BJ (cell line): Measurements from ENCODE around the gene CKAP2L. TPM values are rescaled to one million over a fixed set of nuclear protein-coding genes. Genes with fewer than 3 reads are reported as not detected.
"Not testable (repeated sequence)": the region's sequence is repeated elsewhere in the genome, so short reads cannot be mapped to it uniquely, and the experiment has no call there.

Source experiments
- CTCF ChIA-PET: fragments of 350-600 bp; formaldehyde crosslinking; extraction: SDS; loops from one replicate; lab custom pipeline; 2021; ENCODE audit warnings: antibody characterized with exemption, inconsistent platforms; lab: Yijun Ruan, JAX
- POLR2A ChIA-PET: fragments of 300-600 bp; sonication (Branson Sonifier 250); formaldehyde crosslinking; extraction: SDS; loops from one replicate; lab custom pipeline; 2021; ENCODE audit warnings: antibody characterized with exemption; lab: Charles Lee
- DNase-seq: peaks from one replicate; pipeline ENCODE4 v3.0.0-alpha.2; 2011; ENCODE audit warnings: low read depth
- H3K27me3 ChIP-seq: 2 replicates; pipeline ENCODE4 v1.6.0; 2011; ENCODE audit warnings: low read length; ENCODE audit not compliant: control insufficient read depth, insufficient read depth
- H3K36me3 ChIP-seq: 2 replicates; pipeline ENCODE4 v1.5.1; 2011; ENCODE audit warnings: low read length; ENCODE audit not compliant: control insufficient read depth, insufficient read depth
- H3K4me3 ChIP-seq: 2 replicates; pipeline ENCODE4 v1.5.1; 2011; ENCODE audit warnings: low read depth, mild to moderate bottlenecking, control low read depth, low read length
- CTCF ChIP-seq: IDR thresholded peaks from 2 replicates; pipeline ENCODE4 v1.5.1; 2011; ENCODE audit warnings: low read depth, mild to moderate bottlenecking, control low read depth, inconsistent platforms, low read length, moderate library complexity; ENCODE audit not compliant: insufficient read depth
- polyA plus RNA-seq: library from polyadenylated mRNA; depleted of rRNA; stranded (reverse); fragments of >200 nt; gene quantifications from 2 replicates; pipeline ENCODE4 v1.2.3, GENCODE V29; 2011

The CKAP2L gene
- polyA plus RNA-seq, 1 experiment = 3.3 TPM

- H3K4me3 ChIP-seq = no peak overlapping the region
- DNase-seq = no peak
- CTCF ChIA-PET = interaction anchor here (1.2 kb wide), 1 partner anchor 13 kb away, joined by 7 read pairs; no protein-coding TSS in a partner anchor
- TF ChIP-seq CTCF = no peak
- no peaks in the 10 kb centered on the region for H3K27me3 ChIP-seq
- no peaks in the 10 kb centered on the region for H3K36me3 ChIP-seq
- POLR2A ChIA-PET = no interaction called here
Observed at GRCh38 chr2:112712465-112712864, 51.9 kb downstream of the CKAP2L start.

DNA sequence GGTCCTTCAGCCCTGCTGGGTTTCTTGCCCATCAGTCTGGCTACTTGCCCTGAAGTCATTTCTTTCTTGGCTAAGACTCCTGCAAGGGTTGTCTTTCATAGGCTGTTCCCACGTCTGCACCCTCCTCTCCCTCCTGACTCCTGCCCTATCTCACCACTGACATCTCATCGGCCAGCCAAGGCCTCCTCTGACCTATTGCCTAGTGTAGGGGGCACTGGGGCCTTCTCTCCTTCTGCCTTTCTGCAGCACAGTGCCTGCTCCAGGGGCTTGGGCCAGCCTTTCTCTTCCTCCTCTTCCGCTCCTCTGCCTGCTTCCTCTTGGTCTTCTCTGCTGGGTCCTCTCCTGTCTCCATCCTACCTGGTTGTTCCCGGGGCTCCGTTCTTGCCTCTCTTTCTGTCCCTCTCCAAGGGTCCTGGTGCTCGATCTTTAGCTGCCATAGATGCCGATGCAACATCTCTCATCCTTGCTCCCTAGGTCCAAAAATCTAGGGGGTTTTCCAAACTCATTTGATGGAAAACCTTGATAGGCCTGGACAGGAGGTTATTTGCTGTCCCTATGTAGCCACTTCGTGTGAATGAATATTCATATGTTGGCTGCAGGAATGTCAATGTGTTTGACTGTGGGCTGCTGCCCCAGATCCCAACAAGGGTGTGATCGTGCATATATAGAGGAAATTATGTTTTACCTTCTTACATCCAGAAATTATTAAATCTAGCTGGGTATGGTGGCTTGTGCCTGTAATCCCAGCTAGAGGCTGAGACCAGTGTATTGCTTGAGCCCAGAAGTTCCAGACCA, 53.3 kb downstream of the CKAP2L start:
- no peak overlapping the region for H3K4me3 ChIP-seq
- no peaks in the 10 kb centered on the region for H3K27me3 ChIP-seq
- DNase-seq = no peak
- no peaks in the 10 kb centered on the region for H3K36me3 ChIP-seq
- CTCF ChIA-PET = interaction anchor here (0.8 to 1.3 kb wide), 2 partner anchors 10 to 84 kb away, joined by 3 to 4 read pairs; partner anchors contain the start of gene NT5DC4
- POLR2A ChIA-PET = no interaction called here
- no peak for TF ChIP-seq CTCF

DNA sequence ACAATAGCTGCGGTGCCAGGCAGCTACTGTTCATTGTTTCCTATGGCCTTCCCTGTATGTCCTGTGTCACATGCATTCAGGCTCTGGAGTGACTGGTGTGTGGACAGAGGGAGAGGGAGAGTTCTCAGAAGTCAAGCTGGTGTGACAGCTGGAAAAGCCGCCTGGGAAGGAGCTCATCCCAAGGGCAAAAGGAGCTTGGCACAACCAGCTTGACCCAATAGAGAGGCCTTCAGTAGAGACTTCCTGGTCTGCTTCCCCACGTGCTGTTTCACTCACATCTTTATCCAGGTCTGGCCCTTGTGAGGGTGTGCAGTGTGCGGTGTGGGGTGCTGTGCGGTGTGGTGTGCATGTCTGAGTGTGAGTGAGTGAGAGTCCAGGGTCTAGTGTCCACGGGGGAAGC, 54.7 kb downstream of the CKAP2L start:
- H3K4me3 ChIP-seq = no peak overlapping the region
- no peak for TF ChIP-seq CTCF
- no peaks in the 10 kb centered on the region for H3K36me3 ChIP-seq
- ChIA-PET POLR2A (no interaction called here), CTCF (interaction anchor here (0.6 to 1.4 kb wide), 3 partner anchors 15 to 232 kb away, joined by 3 to 5 read pairs (median 3); no protein-coding TSS in a partner anchor)
- H3K27me3 ChIP-seq = no peaks in the 10 kb centered on the region
- no peak for DNase-seq

GRCh38 chr2:112708968-112709367, 55.4 kb downstream of the CKAP2L start:
- Histone ChIP-seq H3K4me3 (no peak overlapping the region), H3K36me3 (no peaks in the 10 kb centered on the region), H3K27me3 (no peaks in the 10 kb centered on the region)
- TF ChIP-seq CTCF = no peak
- ChIA-PET CTCF (interaction anchor here (0.8 to 1.4 kb wide), 3 partner anchors 17 to 233 kb away, joined by 3 to 5 read pairs (median 3); no protein-coding TSS in a partner anchor), POLR2A (no interaction called here)
- DNase-seq = no peak

DNA sequence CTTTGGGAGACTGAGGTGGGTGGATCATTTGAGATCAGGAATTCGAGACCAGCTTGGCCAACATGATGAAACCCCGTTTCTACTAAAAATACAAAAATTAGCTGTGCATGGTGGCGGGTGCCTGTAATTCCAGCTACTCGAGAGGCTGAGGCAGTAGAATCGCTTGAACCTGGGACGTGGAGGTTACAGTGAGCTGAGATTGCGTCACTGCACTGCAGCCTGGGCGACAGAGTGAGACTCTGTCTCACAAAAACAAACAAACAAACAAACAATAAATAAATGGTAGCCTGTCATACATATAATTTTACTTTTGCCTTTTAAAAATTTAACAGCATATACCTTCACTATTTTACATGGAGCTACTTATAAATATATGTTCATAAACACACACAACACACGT, 57.5 kb downstream of the CKAP2L start:
- H3K36me3 ChIP-seq, POLR2A ChIA-PET, H3K4me3 ChIP-seq, H3K27me3 ChIP-seq, DNase-seq: not testable (repeated sequence)
- CTCF ChIA-PET = interaction anchor here (2.3 to 2.6 kb wide), 2 partner anchors 19 to 21 kb away, joined by 8 to 19 read pairs; no protein-coding TSS in a partner anchor
